Upper lobe of right lung (tissue), 1 donor: ENCODE results near the gene NTNG1. TPM values are rescaled to one million over a fixed set of nuclear protein-coding genes. Genes with fewer than 3 reads are reported as not detected.

Experiments
- ATAC-seq: fragments of 200-7000 bp; cut with Tn5 transposase; one replicate; pipeline ENCODE4 v1.9.1; 2020; ENCODE audit warnings: mild to moderate bottlenecking, moderate library complexity
- DNase-seq: peaks from one replicate; pipeline ENCODE4 v3.0.0-alpha.2; 2020
- H3K27ac ChIP-seq: fragments of 200-600 bp; one replicate; pipeline ENCODE4 v1.8.0; 2022
- H3K27me3 ChIP-seq: fragments of 200-600 bp; one replicate; pipeline ENCODE4 v1.8.0; 2022; ENCODE audit warnings: mild to moderate bottlenecking
- H3K36me3 ChIP-seq: fragments of 200-600 bp; one replicate; pipeline ENCODE4 v1.8.0; 2022
- H3K4me1 ChIP-seq: fragments of 200-600 bp; one replicate; pipeline ENCODE4 v1.8.0; 2022
- H3K4me3 ChIP-seq: fragments of 200-600 bp; one replicate; pipeline ENCODE4 v1.8.0; 2022; ENCODE audit warnings: mild to moderate bottlenecking
- H3K9me3 ChIP-seq: fragments of 200-600 bp; one replicate; pipeline ENCODE4 v1.8.0; 2022
- CTCF ChIP-seq: fragments of 200-600 bp; IDR thresholded peaks from one replicate; pipeline ENCODE4 v1.8.0; 2022; ENCODE audit warnings: antibody characterized with exemption
- intact Hi-C: fragments of 100-400 bp; cut with DNase I; formaldehyde crosslinking; loops from one replicate; pipeline ENCODE4 v1.11.0; 2022
- total RNA-seq: library from RNA; stranded (reverse); fragmentation: NEBNext Ultra II Directional; extraction: Animal tissue kit (Norgen Biotek cat#: 25700); gene quantifications from one replicate; pipeline ENCODE4 v1.2.1, GENCODE V29; 2021
- donor health status: DM: no; HTN: yes; CAD: no; lungs with severe emphysema.

The NTNG1 gene
- total RNA-seq, 1 donor from 2014 or later: 12.6 TPM

- no peaks in the 10 kb centered on the region for H3K9me3 ChIP-seq
- no peaks in the 10 kb centered on the region for H3K27me3 ChIP-seq
- no peak for TF ChIP-seq CTCF
- DNase-seq (no peak), ATAC-seq (no peak)
- no peak overlapping the region for H3K27ac ChIP-seq
- H3K4me1 ChIP-seq: no peaks in the 10 kb centered on the region
- H3K4me3 ChIP-seq: no peak overlapping the region
- intact Hi-C loops: no loop called here
- no peaks in the 10 kb centered on the region for H3K36me3 ChIP-seq
These were observed 17.1 kb upstream of the NTNG1 start for GRCh38 chr1:107123741-107124140.

GRCh38 chr1:107124694-107125093 lies 16.1 kb upstream of the NTNG1 start:
- TF ChIP-seq CTCF: no peak
- ATAC-seq (no peak), DNase-seq (no peak)
- Histone ChIP-seq H3K4me3 (no peak overlapping the region), H3K9me3 (no peaks in the 10 kb centered on the region), H3K36me3 (no peaks in the 10 kb centered on the region), H3K4me1 (no peaks in the 10 kb centered on the region), H3K27ac (no peak overlapping the region), H3K27me3 (no peaks in the 10 kb centered on the region)
- intact Hi-C loops: no loop called here

GRCh38 chr1:107132195-107132594 lies 8.6 kb upstream of the NTNG1 start:
- no peak for TF ChIP-seq CTCF
- H3K9me3 ChIP-seq: no peaks in the 10 kb centered on the region
- no peak overlapping the region for H3K27ac ChIP-seq
- intact Hi-C loops: no loop called here
- H3K36me3 ChIP-seq: no peaks in the 10 kb centered on the region
- H3K4me1 ChIP-seq: no peaks in the 10 kb centered on the region
- H3K4me3 ChIP-seq: no peak overlapping the region
- DNase-seq (no peak), ATAC-seq (no peak)
- H3K27me3 ChIP-seq: no peaks in the 10 kb centered on the region

- H3K4me1 ChIP-seq: no peaks in the 10 kb centered on the region
- H3K4me3 ChIP-seq: no peak overlapping the region
- no peak overlapping the region for H3K27ac ChIP-seq
- intact Hi-C loops: no loop called here
- no peaks in the 10 kb centered on the region for H3K9me3 ChIP-seq
- H3K27me3 ChIP-seq: no peaks in the 10 kb centered on the region
- no peak for ATAC-seq
- no peak for DNase-seq
- TF ChIP-seq CTCF: no peak
- H3K36me3 ChIP-seq: no peaks in the 10 kb centered on the region
These were observed 8.1 kb upstream of the NTNG1 start for GRCh38 chr1:107132780-107133179.

GRCh38 chr1:107135463-107135862 lies 5.4 kb upstream of the NTNG1 start:
- intact Hi-C loops: no loop called here
- H3K36me3 ChIP-seq: no peaks in the 10 kb centered on the region
- H3K4me3 ChIP-seq: no peak overlapping the region
- peaks cover 5% of the 10 kb centered on the region for H3K4me1 ChIP-seq
- H3K27me3 ChIP-seq: peaks cover 13% of the 10 kb centered on the region
- no peaks in the 10 kb centered on the region for H3K9me3 ChIP-seq
- H3K27ac ChIP-seq: no peak overlapping the region
- no peak for TF ChIP-seq CTCF
- DNase-seq (no peak), ATAC-seq (no peak)

- DNase-seq (no peak), ATAC-seq (no peak)
- Histone ChIP-seq H3K9me3 (no peaks in the 10 kb centered on the region), H3K4me3 (no peak overlapping the region), H3K4me1 (peaks cover 9% of the 10 kb centered on the region), H3K36me3 (no peaks in the 10 kb centered on the region), H3K27ac (no peak overlapping the region), H3K27me3 (peaks cover 28% of the 10 kb centered on the region)
- intact Hi-C loops: no loop called here
- no peak for TF ChIP-seq CTCF
These were observed 2.7 kb upstream of the NTNG1 start for GRCh38 chr1:107138166-107138565.
